Astrocyte of the cerebellum (primary cell): ENCODE data around the gene TLR10.

Experiments used
- DNase-seq: peaks from one replicate; pipeline ENCODE4 v3.0.0-alpha.2; 2011; ENCODE audit warnings: low read depth
- H3K4me3 ChIP-seq: 2 replicates; pipeline ENCODE4 v1.5.1; 2011; ENCODE audit warnings: mild to moderate bottlenecking, low read depth, low read length, moderate library complexity
- CTCF ChIP-seq: IDR thresholded peaks from 2 replicates; pipeline ENCODE4 v1.5.1; 2012; ENCODE audit warnings: low read length, low read depth, moderate library complexity, mild to moderate bottlenecking; ENCODE audit errors: missing control alignments
- in situ Hi-C: cut with HindIII; loops from 2 replicates; pipeline ENCODE4 v1.10.0; 2017; ENCODE audit warnings: low sequenced_read_pairs

TLR10 gene

GRCh38 chr4:38805530-38806145, 22.8 kb upstream of the TLR10 start:
- in situ Hi-C loops = no loop called here
- no peak for DNase-seq
- no peak for TF ChIP-seq CTCF
- H3K4me3 ChIP-seq = no peak overlapping the region

GRCh38 chr4:38804654-38805295, 22.0 kb upstream of the TLR10 start, which contains the start of gene TLR1:
Gene TLR1 (minus strand): TSS chr4:38804791. CDS start chr4:38798831, 5,960 bp downstream.
- peak; percentile 60 for DNase-seq
- TF ChIP-seq CTCF = peak; percentile 33
- H3K4me3 ChIP-seq = no peak within 1 kb of the TSS
- in situ Hi-C loops = no loop called here

- no peak overlapping the region for H3K4me3 ChIP-seq
- no peak for TF ChIP-seq CTCF
- in situ Hi-C loops = no loop called here
- no peak for DNase-seq
Observed at GRCh38 chr4:38803833-38804653, 21.3 kb upstream of the TLR10 start.

- no peak for DNase-seq
- no peak overlapping the region for H3K4me3 ChIP-seq
- in situ Hi-C loops = no loop called here
- no peak for TF ChIP-seq CTCF
Observed at GRCh38 chr4:38802561-38803355, 20.0 kb upstream of the TLR10 start.

GRCh38 chr4:38800961-38801450, 18.2 kb upstream of the TLR10 start:
- DNase-seq = no peak
- in situ Hi-C loops = no loop called here
- TF ChIP-seq CTCF = no peak
- H3K4me3 ChIP-seq = no peak overlapping the region

- TF ChIP-seq CTCF = no peak
- no peak for DNase-seq
- in situ Hi-C loops = no loop called here
- H3K4me3 ChIP-seq = no peak overlapping the region
Observed at GRCh38 chr4:38800366-38800765, 17.6 kb upstream of the TLR10 start.
